Measurements from ENCODE around the gene MPHOSPH9. TPM values are rescaled to one million over a fixed set of nuclear protein-coding genes. Genes with fewer than 3 reads are reported as not detected.
"Not testable (repeated sequence)": the region's sequence is repeated elsewhere in the genome, so short reads cannot be mapped to it uniquely, and the experiment has no call there.

Gene MPHOSPH9
- total RNA-seq, 1 donor from 2014 or later, result 30.4 TPM

DNA sequence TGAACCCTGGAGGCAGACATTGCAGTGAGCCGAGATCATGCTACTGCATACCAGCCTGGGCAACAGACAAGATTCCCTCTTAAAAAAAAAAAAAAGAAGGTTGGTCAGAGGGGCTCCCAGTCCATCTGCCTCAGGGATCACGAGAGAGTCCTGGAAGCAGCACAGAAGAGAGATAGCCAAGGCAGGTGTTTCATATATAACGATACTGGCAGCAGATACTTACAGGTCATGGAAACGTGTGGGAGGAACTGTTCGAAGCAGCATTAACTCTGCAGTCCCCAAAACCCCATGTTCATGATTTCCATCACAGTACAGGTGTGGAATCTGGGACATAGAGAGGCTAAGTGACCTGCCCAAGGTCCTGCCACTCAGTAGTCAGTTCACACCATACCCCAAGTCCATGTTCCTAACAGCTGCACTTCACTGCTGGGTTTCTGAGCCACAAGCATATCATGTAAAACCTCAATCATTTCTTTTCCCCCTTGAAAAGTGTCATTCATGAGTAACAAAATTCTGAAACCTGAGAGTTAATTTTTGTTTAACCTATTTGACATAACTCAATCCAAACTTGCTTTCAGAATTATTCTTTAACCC is 22.0 kb upstream of the MPHOSPH9 start:
- no peak for DNase-seq (ENCODE audit: low spot score)

DNA sequence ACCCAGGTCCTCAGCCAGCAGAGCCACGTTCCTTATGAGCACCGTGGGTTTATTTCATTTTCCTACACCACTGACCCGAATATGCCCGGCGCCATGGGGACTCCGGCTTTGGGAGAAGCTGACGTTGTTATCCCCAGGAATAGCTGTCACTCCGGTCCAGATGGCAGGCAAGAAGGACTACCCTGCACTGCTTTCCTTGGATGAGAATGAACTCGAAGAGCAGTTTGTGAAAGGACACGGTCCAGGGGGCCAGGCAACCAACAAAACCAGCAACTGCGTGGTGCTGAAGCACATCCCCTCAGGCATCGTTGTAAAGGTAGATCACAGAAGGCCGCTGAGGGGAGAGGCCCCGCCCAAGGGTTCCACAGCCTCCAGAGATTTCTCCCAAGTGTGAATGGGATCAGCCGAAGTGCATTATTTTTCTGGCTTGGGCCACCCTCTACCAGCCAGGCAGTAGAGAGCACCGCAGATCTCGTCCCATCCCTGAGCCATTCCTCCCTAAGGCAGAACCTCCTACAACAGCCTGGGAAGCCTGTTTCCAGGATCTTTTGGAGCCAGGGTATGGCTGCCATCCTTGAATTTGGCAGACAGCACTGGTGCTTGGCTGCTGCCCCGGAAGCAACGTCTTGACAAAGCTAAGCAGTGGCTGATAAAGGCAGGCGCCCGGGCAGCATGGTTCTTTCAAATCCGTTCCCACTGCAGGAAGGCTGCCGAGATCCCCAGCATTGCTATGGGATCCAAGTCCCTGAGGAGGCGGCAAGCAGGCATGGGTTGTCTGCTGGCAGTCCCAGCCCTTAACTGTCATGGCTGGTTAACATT is 20.9 kb upstream of the MPHOSPH9 start:
- DNase-seq (ENCODE audit: low spot score), result no peak

DNA sequence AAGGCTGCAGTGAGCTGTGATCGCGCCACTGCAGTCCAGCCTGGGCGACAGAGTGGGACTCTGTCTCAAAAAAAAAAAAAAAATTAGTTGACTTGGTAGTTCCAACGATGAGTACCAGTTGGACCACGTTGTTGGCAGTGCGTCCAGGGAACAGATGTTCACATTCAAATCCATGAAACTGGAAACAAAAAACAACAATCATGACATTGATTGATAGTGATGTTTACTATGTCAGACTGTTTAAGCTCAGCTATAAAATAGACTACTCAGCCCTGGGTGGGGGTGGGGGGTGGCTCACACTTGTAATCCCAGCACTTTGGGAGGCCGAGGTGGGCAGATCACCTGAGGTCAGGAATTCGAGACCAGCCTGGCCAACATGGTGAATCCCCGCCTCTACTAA is 19.4 kb upstream of the MPHOSPH9 start:
- DNase-seq (ENCODE audit: low spot score), result not testable (repeated sequence)

DNA sequence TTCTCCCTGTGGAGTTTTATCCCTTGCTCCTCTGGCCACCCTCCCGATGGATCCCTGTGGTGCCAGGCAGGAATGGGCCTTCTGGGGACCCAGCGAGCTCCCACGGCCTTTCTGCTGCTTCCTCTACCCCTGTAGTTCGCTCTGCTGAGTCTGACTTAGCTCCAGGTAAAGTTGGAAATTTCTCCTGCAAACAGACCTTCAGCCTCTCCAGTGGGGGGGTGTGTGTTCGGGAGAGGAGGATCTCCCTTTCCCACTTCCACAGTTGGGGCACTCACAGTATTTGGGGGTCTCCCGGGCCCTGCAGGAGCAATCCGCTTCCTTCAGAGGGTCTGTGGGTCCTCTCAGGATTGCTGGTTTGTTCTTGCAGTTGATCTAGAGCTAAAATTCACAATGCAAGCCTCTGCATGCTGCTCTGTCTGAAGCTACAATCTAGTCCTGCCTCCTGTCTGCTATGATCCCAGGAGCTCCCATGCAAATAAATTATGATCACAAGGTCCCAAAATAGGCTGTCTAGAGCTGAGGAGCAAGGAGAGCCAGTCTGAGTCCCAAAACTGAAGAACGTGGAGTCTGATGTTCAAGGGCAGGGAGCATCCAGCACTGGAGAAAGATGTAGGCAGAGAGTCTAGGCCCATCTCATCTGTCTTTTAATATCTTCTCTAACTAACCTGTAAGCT is 18.6 kb upstream of the MPHOSPH9 start:
- no peak for DNase-seq (ENCODE audit: low spot score)

DNA sequence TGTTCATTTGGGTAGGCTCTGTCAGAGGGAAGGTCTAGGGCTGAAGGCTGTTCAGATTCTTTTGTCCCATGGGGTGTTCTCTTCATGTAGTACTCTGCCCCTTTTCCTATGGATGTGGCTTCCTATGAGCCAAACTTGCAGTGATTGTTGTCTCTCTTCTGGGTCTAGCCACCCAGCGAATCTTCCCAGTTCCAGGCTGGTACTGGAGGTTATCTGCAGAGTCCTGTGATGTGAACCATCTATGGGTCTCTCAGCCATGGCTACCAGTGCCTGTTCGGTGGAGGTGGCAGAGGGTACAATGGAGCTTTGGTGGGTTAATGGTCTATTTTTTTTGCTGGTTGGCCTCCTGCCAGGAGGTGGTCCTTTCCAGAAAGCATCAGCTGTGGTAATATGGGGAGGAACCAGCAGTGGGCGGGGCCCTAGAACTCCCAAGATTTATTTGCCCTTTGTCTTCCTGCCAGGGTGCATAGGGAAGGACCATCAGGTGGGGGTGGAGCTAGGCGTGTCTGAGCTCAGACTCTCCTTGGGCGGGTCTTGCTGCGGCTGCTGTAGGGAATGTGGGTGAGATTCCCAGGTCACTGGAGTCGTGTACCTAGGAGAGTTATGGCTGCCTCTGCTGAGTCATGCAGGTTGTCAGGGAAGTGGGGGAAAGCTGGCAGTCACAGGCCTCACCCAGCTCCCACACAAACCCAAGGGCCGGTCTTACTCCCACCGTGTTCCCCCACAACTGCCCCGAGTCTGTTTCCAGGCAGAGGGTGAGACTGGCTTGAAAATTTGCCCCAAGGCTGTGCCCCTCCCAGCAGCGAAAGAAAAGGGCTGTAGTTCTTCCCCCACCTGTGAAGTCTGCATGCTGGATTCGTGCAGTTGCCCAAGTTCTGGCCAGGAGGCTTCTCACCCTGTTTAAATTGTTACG is 17.8 kb upstream of the MPHOSPH9 start:
- DNase-seq (ENCODE audit: low spot score), result peak; percentile 89

DNA sequence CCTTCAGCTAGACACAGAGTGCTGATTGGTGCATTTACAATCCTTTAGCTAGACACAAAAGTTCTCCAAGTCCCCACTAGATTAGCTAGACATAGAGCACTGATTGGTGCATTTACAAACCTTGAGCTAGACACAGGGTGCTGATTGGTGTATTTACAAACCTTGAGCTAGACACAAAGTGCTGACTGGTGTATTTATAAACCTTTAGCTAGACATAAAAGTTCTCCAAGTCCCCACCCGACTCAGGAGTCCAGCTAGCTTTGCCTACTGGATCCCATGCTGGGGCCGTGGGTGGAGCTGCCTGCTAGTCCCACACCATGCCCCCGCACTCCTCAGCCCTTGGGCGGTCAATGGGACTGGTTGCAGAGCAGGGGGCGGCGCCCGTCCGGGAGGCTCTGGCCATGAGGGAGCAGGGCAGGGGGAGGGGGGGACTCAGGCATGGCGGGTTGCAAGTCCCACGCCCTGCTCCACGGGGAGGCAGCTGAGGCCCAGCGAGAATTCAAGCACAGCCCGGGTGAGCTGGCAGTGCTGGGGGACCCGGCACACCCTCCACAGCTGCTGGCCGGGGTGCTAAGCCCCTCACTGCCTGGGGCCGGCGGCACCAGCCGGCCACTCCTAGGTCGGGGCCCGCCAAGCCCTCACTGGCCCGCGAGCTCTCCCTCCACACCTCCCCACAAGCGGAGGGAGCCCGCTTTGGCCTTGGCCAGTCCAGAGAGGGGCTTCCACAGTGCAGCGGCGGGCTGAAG is 16.2 kb upstream of the MPHOSPH9 start:
- not testable (repeated sequence) for DNase-seq (ENCODE audit: low spot score)

DNA sequence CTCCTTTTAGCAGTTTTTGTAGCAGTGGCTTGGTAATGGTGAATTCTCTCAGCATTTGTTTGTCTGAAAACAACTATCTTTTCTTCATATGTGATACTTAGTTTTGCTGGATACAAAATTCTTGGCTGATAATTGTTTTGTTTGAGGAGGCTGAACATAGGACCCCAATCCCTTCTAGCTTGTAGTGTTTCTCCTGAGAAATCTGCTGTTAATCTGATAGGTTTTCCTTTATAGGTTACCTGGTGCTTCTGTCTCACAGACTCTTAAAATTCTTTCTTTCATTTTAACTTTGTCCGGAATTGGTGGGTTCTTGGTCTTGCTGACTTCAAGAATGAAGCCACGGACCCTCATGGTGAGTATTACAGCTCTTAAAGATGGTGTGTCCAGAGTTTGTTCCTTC is 15.2 kb upstream of the MPHOSPH9 start:
- not testable (repeated sequence) for DNase-seq (ENCODE audit: low spot score)

DNA sequence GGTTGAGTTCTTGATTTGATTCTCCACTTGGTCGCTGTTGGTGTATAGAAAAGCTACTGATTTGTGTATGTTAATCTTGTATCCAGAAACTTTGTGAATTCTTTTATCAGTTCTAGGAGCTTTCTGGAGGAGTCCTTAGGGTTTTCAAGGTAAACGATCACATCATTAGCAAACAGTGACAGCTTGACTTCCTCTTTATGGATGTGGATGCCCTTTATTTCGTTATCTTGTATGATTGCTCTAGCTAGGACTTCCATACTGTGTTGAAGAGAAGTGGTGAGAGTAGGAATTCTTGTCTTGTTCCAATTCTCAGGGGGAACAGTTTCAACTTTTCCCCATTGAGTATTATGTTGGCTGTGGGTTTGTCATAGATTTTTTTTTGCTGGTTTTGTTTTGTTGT is 12.7 kb upstream of the MPHOSPH9 start:
- DNase-seq (ENCODE audit: low spot score), result no peak

DNA sequence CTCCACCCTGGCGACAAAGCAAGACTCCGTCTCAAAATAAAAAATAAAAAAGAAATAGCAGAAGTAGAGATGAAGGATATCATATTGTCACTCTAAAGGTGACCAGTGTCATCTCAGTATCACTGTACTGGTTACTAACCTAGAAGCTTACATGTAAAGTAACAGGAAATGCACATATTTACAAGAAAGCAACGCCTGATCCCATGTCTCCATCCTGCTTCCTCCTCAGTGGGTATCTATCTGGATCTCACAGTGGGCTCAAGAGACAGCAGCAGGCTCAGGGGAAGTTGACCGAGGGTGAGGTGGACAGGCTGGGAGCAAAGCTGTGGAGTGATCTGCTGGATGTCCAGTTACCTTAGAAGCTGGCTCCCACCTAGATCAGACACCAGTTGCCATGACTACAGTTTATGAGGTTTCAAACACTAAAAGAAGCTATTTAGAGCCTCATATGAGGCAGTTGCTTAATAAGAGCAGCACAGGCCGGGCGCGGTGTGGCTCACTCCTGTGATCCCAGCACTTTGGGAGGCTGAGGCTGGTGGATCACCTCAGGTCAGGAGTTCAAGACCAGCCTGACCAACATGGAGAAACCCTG is 10.8 kb upstream of the MPHOSPH9 start:
- DNase-seq (ENCODE audit: low spot score), result no peak

DNA sequence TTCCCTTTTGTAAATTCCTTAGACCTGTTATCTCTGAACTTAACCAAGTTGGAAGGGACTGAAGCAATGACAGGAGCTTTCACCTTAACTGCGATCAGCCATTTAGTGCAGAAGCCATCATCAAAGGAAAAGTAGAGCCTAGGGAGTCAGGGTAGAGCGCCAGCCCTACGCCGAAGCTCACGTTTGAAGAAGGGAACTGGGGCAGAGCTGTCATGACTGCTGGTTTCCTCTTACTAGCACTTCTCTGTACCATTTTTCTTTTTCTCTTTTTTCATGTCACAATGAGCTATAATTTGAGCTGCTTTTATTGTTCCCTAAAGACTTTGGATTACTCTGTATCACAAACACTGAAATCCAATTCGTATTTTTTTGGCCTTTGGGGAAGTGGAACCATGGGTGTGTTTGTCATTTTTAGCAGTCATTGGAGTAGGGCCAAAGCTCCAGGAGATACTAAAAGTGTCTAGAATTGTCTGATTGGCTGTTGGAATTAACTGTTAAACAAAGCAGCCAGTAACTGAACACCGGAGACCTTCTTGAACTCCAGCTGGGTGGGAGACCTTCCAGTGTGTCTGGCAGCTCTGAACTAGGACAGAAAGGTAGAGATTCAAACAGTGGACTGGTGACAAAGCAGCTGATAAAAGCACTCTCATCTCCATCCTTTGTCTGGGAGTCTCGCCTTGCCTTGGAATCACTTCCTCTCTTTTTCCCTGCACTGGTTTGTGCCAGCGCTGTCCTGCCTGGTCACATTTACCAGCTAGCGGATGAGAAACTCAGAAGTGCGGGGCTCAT is 9.4 kb upstream of the MPHOSPH9 start:
- no peak for DNase-seq (ENCODE audit: low spot score)

DNA sequence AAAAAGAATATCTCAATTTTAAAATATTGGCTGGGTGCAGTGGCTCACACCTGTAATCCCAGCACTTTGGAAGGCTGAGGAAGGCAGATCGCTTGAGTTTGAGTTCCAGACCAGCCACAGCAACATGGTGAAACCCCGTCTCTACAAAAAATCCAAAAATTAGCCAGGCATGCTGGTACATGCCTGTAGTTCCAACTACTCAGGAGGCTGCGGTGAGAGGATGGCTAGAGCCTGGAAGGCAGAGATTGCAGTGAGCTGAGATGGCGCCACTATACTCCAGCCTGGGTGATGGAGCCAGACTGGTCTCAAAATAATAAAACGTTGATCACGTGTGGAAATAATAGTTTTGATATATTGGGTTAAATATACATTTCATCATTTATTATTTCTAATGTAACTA is 6.0 kb upstream of the MPHOSPH9 start:
- no peak for DNase-seq (ENCODE audit: low spot score)

DNA sequence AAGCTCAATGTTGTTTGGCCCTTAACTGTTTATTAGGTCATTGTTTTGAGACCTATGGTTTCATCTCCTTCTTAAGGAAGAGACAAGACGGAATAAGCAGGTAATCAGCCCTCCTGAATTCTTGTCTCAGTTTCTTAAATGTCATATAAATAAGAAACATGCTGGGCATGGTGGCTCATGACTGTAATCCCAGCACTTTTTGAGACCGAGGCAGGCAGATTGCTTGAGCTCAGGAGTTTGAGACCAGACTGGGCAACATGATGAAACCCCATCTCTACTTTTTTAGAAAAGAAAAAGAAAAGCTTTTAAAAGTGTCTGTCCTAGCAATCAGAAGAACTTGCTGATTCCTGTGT is 5.4 kb upstream of the MPHOSPH9 start:
- DNase-seq (ENCODE audit: low spot score), result no peak

DNA sequence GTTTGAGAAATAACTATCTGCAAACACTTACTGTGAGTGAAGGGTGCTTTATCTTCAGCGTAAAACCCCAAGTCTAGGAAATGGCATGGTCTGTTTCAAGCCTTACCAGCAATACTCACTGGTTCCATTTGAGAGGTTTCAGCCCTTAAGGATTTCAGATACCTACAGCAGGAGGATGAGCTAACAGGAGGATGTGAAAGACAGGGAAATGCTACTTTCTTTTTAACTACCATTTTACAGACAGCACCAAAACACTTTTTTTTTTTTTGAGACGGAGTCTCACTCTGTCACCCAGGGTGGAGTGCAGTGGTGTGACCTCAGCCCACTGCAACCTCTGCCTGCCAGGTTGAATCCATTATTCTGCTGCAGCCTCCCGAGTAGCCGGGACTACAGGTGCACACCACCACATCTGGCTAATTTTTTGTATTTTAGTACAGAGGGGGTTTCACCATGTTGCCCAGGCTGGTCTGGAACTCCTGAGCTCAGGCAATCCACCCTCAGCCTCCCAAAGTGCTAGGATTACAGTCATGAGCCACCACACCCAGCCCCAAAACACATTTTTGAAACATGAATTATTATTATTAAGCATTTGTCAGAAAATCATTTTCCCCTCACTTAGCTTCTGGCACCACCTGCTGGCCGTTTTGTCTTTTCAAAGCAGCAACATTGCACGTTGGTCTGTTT is 4.8 kb upstream of the MPHOSPH9 start:
- peak; percentile 75 for DNase-seq (ENCODE audit: low spot score)

DNA sequence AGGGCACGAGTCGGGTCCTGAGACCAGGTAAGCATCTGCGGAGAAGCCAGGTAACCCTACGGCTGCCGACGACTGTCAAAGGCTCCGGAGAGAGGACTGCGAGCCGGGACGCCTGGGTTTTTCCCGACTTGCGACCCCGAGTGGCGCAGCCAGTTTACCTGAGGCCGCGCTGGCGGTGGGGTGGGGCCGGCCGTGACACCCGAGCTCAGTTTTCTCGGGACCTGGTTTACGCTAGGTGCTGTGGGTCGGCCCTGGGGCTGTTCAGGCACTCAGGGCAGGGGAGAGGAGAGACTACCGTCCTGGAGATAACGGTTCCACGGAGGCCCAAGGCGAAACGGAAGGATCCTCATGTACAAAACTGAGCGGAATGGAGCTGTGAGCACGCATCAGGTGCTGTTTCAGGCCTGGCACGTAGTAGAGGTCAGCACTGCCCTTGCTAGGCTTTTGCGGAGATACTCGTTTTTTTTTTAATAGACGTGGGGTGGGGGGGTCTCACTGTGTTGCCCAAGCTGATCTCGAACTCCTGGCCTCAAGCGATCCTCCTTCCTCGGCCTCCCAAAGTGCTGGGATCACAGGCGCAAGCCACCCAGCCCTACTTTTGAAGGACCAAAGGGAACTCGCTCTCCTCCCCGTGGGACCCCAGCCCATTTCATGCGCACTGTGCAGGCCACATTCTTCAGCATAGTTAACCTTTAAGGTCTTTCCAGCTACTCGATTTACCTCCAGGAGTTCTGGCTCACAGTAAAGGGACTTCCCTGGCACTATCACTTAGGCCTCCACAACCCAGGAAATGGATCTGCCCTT is 766 bp upstream of the MPHOSPH9 start:
- DNase-seq (ENCODE audit: low spot score), result no peak

DNA sequence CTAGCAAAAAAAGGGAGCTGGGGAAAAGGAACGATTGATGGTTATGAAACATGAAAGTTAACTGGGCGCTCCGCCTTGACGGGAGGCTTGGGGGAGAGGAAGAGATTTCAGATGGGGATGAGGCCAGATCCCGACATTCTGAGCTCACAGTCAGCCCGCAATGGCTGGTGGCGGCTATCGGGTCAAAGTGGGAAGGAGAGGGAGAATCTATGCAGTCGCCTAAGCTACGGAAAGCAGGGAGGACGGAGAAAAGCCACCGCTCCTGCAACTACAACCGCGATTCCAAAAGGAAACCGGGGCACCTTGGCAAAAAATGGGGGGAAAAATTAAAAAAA is 502 bp downstream of the MPHOSPH9 start:
- no peak for DNase-seq (ENCODE audit: low spot score)

DNA sequence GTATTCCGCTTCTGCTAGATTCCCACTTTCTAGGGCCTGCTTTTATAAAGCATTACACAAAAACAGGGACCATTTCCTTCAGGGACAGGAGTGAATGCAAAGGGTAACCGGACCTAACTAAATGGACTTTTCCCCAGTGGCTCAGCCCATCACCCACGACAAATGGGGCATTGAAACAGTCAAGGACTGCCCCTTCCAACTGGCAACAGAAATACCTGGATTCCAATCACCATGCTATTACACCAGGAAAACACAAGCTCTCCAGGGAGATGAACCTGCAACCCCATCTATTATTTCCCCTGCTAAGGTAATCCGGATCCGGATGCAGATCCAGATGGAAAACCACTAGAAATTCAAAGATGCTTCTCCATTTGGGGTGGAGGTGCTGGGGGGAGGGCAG is 1.0 kb downstream of the MPHOSPH9 start:
- no peak for DNase-seq (ENCODE audit: low spot score)

DNA sequence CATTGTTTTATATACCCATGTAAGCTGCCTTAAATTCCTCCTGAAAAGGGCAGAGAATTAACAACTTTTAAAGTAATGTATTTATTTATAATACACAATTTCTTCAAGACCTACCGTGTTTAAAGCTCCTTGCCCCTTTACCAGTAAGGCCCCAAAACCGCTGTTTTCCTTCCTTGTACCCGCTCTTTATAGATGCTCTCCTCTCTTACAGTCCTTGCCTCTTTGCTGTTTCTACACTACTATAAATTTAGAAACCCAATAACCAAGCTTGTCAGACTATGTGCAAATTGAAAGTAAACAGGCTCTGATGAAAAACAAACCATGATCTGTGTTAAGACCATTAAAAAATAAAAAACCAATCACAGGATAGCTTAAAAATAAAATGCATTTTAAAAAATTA is 3.9 kb downstream of the MPHOSPH9 start:
- no peak for DNase-seq (ENCODE audit: low spot score)

DNA sequence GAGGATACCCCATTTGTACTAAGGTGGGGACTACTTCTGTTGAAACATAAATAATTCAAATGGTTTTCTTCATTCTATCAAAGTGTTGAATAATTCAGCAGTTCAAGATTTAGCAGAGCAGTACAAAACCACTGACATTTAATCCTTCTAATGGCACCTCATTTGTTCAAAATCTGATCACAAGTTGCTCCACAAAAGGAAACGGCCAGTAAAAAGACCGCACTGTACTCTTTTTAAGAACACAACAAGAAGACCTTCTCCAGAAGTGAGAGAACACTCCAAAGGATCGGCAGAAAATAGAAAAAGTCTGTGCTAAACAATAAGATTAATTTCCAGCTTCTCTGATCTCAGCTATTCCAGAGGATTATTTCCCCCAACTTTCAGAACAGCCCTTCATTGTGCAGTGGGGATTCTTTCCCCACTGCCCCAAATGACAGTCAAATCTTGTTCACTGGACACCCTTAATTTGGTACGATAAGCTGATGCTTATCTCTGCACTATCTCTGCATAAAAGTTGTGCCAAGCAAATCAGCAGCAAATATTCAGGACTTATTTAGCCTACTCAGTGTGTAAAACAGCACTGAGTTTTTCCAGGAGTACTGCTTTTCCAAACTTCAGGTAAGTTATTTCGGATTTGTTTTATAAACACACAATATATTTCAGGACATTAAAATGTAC is 5.2 kb downstream of the MPHOSPH9 start:
- DNase-seq (ENCODE audit: low spot score), result no peak

All from ureter (tissue), 1 donor.